Measurements from ENCODE around the gene VMP1. TPM values are rescaled to one million over a fixed set of nuclear protein-coding genes. Genes with fewer than 3 reads are reported as not detected.

Gene VMP1
- total and polyA plus RNA-seq, 4 donors: 92.5 to 249 (median 157) TPM

DNA sequence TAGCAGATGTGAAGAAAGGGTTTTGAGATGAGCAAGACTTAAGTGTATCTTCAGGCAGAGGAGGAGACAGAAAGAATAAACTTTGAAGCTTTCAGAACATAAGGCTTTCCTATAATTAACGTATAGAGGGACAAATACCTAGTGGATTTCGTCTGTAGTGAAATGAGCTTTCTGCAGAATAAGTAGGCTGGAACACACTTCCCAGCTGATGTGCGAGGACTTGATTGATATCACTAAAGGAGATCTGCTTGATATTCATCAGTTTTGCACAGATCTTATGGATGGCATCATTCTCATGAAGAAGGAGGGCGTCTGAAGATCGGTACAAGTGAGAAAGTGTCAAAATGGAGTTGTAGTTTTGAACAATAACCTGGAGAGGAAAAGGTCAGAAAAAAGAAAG is 170.5 kb downstream of the VMP1 start:
- H3K4me1 ChIP-seq (ENCODE audit: control insufficient read depth in 5 of 5, insufficient read depth in 5 of 5, low read length in 5 of 5): no peaks in the 10 kb centered on the region
- no peak overlapping the region for H3K27ac ChIP-seq (ENCODE audit: low read depth in 1 of 2, low read length in 1 of 2)
- H3K27me3 ChIP-seq (ENCODE audit: control insufficient read depth in 3 of 3, insufficient read depth in 3 of 3, low read length in 2 of 3): no peaks in the 10 kb centered on the region
- DNase-seq (no peak), ATAC-seq (ENCODE audit: insufficient read depth, low FRiP score) (no peak)
- no peaks in the 10 kb centered on the region for H3K9me3 ChIP-seq (ENCODE audit: control insufficient read depth in 4 of 4, insufficient read depth in 3 of 4, low read length in 3 of 4)
- TF ChIP-seq CTCF (IDR thresholded peaks at IDR 0.05; ENCODE audit: control extremely low read depth, extremely low read depth): no peak
- H3K4me3 ChIP-seq: no peak overlapping the region
- WGBS, 2 donors: 95 to 96% methylated on average over 5 of the region's 5 CpGs
- H3K9ac ChIP-seq (ENCODE audit: insufficient read depth in 1 of 2, low read length in 2 of 2): no peak overlapping the region
- H3K36me3 ChIP-seq (ENCODE audit: control insufficient read depth in 4 of 4, insufficient read depth in 4 of 4, low read length in 4 of 4): peaks cover 11 to 15% (median 13%) of the 10 kb centered on the region in 4 donors

DNA sequence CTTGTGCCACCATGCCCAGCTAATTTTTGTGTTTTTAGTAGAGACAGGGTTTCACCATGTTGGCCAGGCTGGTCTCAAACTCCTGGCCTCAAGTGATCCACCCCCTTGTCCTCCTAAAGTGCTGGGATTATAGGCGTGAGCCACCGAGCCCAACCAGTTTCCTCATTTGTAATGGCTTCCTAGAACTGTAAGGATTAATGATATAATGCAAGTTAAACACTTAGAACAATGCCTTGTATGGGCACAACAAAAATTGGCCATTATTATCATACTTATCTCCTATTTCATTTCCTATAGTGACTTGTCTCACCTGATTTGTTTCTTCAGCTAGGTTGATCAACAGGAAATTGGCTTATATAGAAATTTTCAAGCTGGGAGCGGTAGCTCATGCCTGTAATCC is 171.2 kb downstream of the VMP1 start:
- WGBS, 2 donors: 79 to 87% methylated on average over 3 of the region's 3 CpGs
- peaks cover 11 to 17% (median 13%) of the 10 kb centered on the region in 4 donors for H3K36me3 ChIP-seq (ENCODE audit: control insufficient read depth in 4 of 4, insufficient read depth in 4 of 4, low read length in 4 of 4)

GRCh38 chr17:59884861-59885260 is 177.4 kb downstream of the VMP1 start:
- Histone ChIP-seq H3K9ac (ENCODE audit: insufficient read depth in 1 of 2, low read length in 2 of 2) (no peak overlapping the region), H3K27ac (ENCODE audit: low read depth in 1 of 2, low read length in 1 of 2) (no peak overlapping the region), H3K9me3 (ENCODE audit: control insufficient read depth in 4 of 4, insufficient read depth in 3 of 4, low read length in 3 of 4) (no peaks in the 10 kb centered on the region), H3K36me3 (ENCODE audit: control insufficient read depth in 4 of 4, insufficient read depth in 4 of 4, low read length in 4 of 4) (peaks cover 6 to 10% (median 9%) of the 10 kb centered on the region in 4 donors), H3K27me3 (ENCODE audit: control insufficient read depth in 3 of 3, insufficient read depth in 3 of 3, low read length in 2 of 3) (no peaks in the 10 kb centered on the region), H3K4me3 (no peak overlapping the region), H3K4me1 (ENCODE audit: control insufficient read depth in 5 of 5, insufficient read depth in 5 of 5, low read length in 5 of 5) (no peaks in the 10 kb centered on the region)
- ATAC-seq (ENCODE audit: insufficient read depth, low FRiP score) (no peak), DNase-seq (no peak)
- TF ChIP-seq CTCF (IDR thresholded peaks at IDR 0.05; ENCODE audit: control extremely low read depth, extremely low read depth): no peak
- 97 to 99% methylated on average over 9 of the region's 9 CpGs for WGBS, 2 donors

More for the DNA sequence above, 171.2 kb downstream of the VMP1 start:
- TF ChIP-seq CTCF (IDR thresholded peaks at IDR 0.05; ENCODE audit: control extremely low read depth, extremely low read depth): no peak
- Histone ChIP-seq H3K9me3 (ENCODE audit: control insufficient read depth in 4 of 4, insufficient read depth in 3 of 4, low read length in 3 of 4) (no peaks in the 10 kb centered on the region), H3K27me3 (ENCODE audit: control insufficient read depth in 3 of 3, insufficient read depth in 3 of 3, low read length in 2 of 3) (no peaks in the 10 kb centered on the region), H3K4me3 (no peak overlapping the region), H3K9ac (ENCODE audit: insufficient read depth in 1 of 2, low read length in 2 of 2) (no peak overlapping the region), H3K27ac (ENCODE audit: low read depth in 1 of 2, low read length in 1 of 2) (no peak overlapping the region), H3K4me1 (ENCODE audit: control insufficient read depth in 5 of 5, insufficient read depth in 5 of 5, low read length in 5 of 5) (no peaks in the 10 kb centered on the region)
- no peak for DNase-seq
- ATAC-seq (ENCODE audit: insufficient read depth, low FRiP score): no peak

DNA sequence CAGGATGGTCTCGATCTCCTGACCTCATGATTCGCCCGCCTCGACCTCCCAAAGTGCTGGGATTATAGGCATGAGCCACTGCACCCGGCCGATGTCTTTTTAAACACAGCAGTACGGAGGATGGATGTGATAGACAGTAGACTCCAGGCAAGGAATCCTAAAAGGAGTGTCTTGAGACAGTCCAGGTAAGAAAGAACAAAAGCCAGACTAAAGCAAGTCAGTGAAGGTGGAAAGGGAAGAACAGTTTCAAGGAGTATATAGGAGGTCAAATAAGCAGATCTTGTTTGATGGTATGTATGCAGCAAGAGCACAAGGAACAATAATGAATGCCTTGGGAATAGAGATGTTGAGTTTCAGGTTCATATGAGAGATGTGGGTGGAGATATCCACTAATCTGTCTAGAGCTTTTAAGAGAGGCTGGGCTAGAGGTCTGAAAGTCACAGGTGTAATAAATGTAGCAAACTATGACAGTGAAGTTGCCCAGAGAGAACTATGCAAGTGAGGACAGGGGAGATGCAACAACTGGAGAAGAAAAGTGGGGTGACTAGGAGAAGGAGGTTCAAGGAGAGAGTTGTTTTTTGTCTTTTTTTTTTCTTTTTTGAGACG is 180.8 kb downstream of the VMP1 start:
- H3K4me1 ChIP-seq (ENCODE audit: control insufficient read depth in 5 of 5, insufficient read depth in 5 of 5, low read length in 5 of 5): peaks cover 0 to 9% (median 3%) of the 10 kb centered on the region in 5 donors
- ATAC-seq (ENCODE audit: insufficient read depth, low FRiP score): no peak
- 96 to 98% methylated on average over 8 of the region's 8 CpGs for WGBS, 2 donors
- H3K36me3 ChIP-seq (ENCODE audit: control insufficient read depth in 4 of 4, insufficient read depth in 4 of 4, low read length in 4 of 4): peaks cover 0 to 8% (median 7%) of the 10 kb centered on the region in 4 donors
- no peaks in the 10 kb centered on the region for H3K27me3 ChIP-seq (ENCODE audit: control insufficient read depth in 3 of 3, insufficient read depth in 3 of 3, low read length in 2 of 3)
- DNase-seq: no peak
- no peak overlapping the region for H3K4me3 ChIP-seq
- no peaks in the 10 kb centered on the region for H3K9me3 ChIP-seq (ENCODE audit: control insufficient read depth in 4 of 4, insufficient read depth in 3 of 4, low read length in 3 of 4)
- no peak overlapping the region for H3K27ac ChIP-seq (ENCODE audit: low read depth in 1 of 2, low read length in 1 of 2)
- no peak for TF ChIP-seq CTCF (IDR thresholded peaks at IDR 0.05; ENCODE audit: control extremely low read depth, extremely low read depth)
- H3K9ac ChIP-seq (ENCODE audit: insufficient read depth in 1 of 2, low read length in 2 of 2): no peak overlapping the region

Data from lung (tissue), 12 donors.